Measurements from ENCODE around the gene ACBD7. TPM values are rescaled to one million over a fixed set of nuclear protein-coding genes. Genes with fewer than 3 reads are reported as not detected.
A peak's percentile ranks its signal among the peaks of the same experiment; 100 is the strongest.

Gene ACBD7
- total and polyA plus RNA-seq, 9 of the 15 experiments (the other 6 are each of a cell fraction or from before 2014, with no cell fraction given) = 0.21 to 3.2 (median 0.84) TPM

DNA sequence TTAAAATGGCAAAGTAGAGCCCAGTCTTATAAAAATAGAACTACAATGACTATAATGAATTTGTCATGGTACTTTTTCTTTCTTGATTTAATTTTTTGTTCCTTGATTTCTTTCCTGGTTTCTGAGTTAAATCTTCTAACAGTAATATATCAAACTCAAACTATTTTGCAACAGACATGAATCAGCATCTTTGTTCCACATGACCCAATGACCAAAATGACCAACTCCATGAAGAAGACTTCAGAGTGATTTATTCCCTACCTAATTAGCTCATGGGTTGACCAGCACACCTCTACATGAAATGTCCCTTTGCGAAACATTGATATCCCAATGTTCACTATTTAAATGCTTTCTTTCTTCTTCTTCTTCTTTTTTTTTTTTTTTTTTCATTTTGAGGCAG, 49.1 kb upstream of the ACBD7 start (continued):
- TF ChIP-seq, protein P1, sequence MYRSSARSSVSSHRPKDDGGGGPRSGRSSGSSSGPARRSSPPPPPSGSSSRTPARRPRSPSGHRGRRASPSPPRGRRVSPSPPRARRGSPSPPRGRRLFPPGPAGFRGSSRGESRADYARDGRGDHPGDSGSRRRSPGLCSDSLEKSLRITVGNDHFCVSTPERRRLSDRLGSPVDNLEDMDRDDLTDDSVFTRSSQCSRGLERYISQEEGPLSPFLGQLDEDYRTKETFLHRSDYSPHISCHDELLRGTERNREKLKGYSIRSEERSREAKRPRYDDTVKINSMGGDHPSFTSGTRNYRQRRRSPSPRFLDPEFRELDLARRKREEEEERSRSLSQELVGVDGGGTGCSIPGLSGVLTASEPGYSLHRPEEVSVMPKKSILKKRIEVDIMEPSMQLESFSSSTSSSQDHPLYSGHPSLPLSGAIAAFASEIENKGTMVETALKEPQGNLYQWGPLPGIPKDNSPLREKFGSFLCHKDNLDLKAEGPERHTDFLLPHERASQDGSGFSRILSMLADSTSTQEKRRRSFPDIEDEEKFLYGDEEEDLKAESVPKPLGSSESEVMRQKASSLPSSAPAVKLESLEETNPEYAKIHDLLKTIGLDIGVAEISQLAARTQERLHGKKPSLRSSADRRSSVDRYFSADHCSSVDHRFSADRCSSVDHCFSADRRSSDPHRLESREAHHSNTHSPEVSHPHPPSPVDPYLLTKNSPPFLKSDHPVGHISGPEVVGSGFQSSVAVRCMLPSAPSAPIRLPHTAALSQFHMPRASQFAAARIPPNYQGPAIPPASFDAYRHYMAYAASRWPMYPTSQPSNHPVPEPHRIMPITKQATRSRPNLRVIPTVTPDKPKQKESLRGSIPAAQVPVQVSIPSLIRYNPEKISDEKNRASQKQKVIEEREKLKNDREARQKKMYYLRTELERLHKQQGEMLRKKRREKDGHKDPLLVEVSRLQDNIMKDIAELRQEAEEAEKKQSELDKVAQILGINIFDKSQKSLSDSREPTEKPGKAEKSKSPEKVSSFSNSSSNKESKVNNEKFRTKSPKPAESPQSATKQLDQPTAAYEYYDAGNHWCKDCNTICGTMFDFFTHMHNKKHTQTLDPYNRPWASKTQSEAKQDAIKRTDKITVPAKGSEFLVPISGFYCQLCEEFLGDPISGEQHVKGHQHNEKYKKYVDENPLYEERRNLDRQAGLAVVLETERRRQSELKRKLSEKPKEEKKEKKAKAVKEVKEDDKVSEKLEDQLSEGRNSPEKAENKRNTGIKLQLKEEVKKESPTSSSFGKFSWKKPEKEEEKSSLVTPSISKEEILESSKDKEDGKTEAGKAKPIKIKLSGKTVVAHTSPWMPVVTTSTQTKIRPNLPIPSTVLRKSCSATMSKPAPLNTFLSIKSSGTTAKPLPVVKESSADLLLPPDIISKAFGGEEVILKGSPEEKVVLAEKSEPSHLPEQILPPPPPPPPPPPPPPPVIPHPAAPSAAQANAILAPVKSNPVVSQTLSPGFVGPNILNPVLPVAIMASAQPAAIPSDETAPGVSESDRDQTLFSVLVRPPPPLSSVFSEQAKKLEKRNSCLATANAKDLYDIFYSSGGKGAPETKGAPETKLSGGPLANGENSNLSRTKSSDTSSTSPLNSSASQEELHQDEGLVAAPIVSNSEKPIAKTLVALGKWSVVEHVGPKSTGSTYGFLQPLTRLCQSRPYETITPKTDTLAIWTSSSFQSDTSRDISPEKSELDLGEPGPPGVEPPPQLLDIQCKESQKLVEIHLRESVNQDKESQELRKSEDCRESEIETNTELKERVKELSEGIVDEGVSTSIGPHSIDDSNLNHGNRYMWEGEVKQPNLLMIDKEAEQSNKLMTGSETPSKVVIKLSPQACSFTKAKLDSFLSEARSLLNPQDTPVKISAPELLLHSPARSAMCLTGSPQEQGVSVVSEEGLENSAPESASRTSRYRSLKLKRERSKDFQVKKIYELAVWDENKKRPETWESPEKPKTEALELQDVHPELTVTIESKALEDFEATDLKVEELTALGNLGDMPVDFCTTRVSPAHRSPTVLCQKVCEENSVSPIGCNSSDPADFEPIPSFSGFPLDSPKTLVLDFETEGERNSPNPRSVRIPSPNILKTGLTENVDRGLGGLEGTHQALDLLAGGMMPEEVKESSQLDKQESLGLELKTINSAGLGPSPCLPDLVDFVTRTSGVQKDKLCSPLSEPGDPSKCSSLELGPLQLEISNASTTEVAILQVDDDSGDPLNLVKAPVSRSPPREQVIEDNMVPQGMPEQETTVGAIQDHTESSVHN (IDR thresholded peaks at IDR 0.05; ENCODE audit: borderline replicate concordance in 1 of 2, low read depth in 1 of 2) = no peak
- TF ChIP-seq BACH1 (tag; IDR thresholded peaks at IDR 0.05) (peak; percentile 76; the same call in 1 of the 2 replicates), PHF20 (IDR thresholded peaks at IDR 0.05; ENCODE audit: partially characterized antibody) (no peak), NFE2 (IDR thresholded peaks at IDR 0.05; ENCODE audit: low read depth) (peak; percentile 84), SAFB (IDR thresholded peaks at IDR 0.05; ENCODE audit: borderline replicate concordance, low read depth, low read length) (no peak), MEIS2 (IDR thresholded peaks at IDR 0.05; ENCODE audit: partially characterized antibody) (peak; percentile 93), CEBPB (tag; IDR thresholded peaks at IDR 0.05) (peak; percentile 95), ZNF316 (IDR thresholded peaks at IDR 0.05) (peak; percentile 79), HDAC8 (tag; IDR thresholded peaks at IDR 0.05) (no peak), HCFC1 (IDR thresholded peaks at IDR 0.05; ENCODE audit: low read depth, low read length) (no peak), TRIM24 (IDR thresholded peaks at IDR 0.05) (peak in 1 of 2 experiments; percentile 22; a peak in 1 of 4 replicates), MAFF (IDR thresholded peaks at IDR 0.05; ENCODE audit: low read length) (peak; percentile 48; the same call in 1 of the 2 replicates), NFE2L1 (tag; IDR thresholded peaks at IDR 0.05; ENCODE audit: borderline replicate concordance, low read depth) (peak; percentile 29; the same call in 1 of the 2 replicates), ZNF766 (CRISPR knock-in tag; conservative IDR thresholded peaks at IDR 0.05) (0 out of 2 replicates have a peak, but pooled peaks have one; percentile 21)
- TF ChIP-seq, protein P2, sequence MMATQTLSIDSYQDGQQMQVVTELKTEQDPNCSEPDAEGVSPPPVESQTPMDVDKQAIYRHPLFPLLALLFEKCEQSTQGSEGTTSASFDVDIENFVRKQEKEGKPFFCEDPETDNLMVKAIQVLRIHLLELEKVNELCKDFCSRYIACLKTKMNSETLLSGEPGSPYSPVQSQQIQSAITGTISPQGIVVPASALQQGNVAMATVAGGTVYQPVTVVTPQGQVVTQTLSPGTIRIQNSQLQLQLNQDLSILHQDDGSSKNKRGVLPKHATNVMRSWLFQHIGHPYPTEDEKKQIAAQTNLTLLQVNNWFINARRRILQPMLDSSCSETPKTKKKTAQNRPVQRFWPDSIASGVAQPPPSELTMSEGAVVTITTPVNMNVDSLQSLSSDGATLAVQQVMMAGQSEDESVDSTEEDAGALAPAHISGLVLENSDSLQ (IDR thresholded peaks at IDR 0.05) = peak; percentile 69
- TF ChIP-seq, protein P3, sequence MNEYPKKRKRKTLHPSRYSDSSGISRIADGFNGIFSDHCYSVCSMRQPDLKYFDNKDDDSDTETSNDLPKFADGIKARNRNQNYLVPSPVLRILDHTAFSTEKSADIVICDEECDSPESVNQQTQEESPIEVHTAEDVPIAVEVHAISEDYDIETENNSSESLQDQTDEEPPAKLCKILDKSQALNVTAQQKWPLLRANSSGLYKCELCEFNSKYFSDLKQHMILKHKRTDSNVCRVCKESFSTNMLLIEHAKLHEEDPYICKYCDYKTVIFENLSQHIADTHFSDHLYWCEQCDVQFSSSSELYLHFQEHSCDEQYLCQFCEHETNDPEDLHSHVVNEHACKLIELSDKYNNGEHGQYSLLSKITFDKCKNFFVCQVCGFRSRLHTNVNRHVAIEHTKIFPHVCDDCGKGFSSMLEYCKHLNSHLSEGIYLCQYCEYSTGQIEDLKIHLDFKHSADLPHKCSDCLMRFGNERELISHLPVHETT (CRISPR knock-in tag; conservative IDR thresholded peaks at IDR 0.05 in 1 of 2, IDR thresholded peaks at IDR 0.05 in 1 of 2) = 0 out of 4 replicates have a peak, but pooled peaks of 1 of the 2 experiments have one; percentile 50
